HUES64 (cell line): ENCODE results near the gene CHST15.

Experiments
- H3K27ac ChIP-seq: 2 replicates; pipeline ENCODE4 v1.7.0; 2013; ENCODE audit warnings: low read depth, low read length, inconsistent platforms
- H3K27me3 ChIP-seq: 2 replicates; pipeline ENCODE4 v1.6.1; 2013; ENCODE audit warnings: mild to moderate bottlenecking, low read length; ENCODE audit not compliant: insufficient read depth
- H3K36me3 ChIP-seq: 2 replicates; pipeline ENCODE4 v1.6.1; 2013; ENCODE audit warnings: mild to moderate bottlenecking, low read length; ENCODE audit not compliant: insufficient read depth
- H3K4me1 ChIP-seq: 2 replicates; pipeline ENCODE4 v1.6.1; 2013; ENCODE audit warnings: mild to moderate bottlenecking, low read length, moderate library complexity; ENCODE audit not compliant: insufficient read depth
- H3K4me3 ChIP-seq: 2 replicates; pipeline ENCODE4 v1.5.1; 2013; ENCODE audit warnings: mild to moderate bottlenecking, low read length, moderate library complexity
- H3K9ac ChIP-seq: 2 replicates; pipeline ENCODE4 v1.6.1; 2013; ENCODE audit warnings: mild to moderate bottlenecking, low read depth, low read length
- H3K9me3 ChIP-seq: 2 replicates; pipeline ENCODE4 v1.6.1; 2013; ENCODE audit warnings: low read depth, low read length; ENCODE audit not compliant: insufficient read depth
- WGBS: fragments of 150-250, 120-280 bp; methylation state at CpG from one replicate; pipeline ENCODE4 v1.1.7; 2013; ENCODE audit warnings: missing lambda C conversion rate; 5-methylcytosine and 5-hydroxymethylcytosine counted together

Gene CHST15

DNA sequence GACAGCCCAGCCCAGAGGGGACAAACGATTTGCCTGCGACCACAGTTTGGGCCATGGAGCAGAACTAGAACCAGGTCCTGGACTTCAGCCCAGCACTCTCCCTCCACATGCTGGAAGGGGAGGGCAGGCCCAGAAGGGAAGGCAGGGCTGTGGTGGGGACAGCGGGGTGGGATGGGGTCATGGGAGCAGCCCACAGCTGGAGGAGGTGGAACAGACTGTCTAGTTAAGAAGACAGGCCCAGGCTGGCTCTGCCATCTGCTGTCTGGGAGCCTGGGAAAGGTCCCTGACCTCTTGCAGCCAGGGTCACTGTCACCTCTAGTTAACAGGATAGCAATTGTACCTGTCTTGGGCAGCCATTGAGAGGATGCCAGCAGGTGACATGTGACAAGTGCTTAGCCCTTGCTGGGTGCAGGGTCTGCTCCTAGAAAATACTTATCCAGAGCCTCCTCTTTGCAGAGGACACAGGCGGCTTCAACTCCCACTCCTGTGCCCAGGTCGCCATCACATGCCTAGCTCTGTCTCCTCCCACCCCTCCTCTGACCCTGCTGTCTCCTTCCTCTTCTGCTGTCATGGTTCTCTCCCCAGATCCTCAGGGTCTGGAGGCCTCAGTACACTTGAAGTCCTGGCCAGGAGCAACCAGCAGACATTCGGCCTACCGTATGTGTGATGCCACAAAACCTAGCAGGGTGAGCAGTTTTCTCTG lies 37.0 kb upstream of the CHST15 start:
- Histone ChIP-seq H3K9me3 (no peaks in the 10 kb centered on the region), H3K4me1 (no peaks in the 10 kb centered on the region), H3K27ac (no peak overlapping the region), H3K4me3 (no peak overlapping the region), H3K27me3 (no peaks in the 10 kb centered on the region), H3K9ac (no peak overlapping the region), H3K36me3 (no peaks in the 10 kb centered on the region)
- 80% methylated on average over 7 of the region's 7 CpGs for WGBS

DNA sequence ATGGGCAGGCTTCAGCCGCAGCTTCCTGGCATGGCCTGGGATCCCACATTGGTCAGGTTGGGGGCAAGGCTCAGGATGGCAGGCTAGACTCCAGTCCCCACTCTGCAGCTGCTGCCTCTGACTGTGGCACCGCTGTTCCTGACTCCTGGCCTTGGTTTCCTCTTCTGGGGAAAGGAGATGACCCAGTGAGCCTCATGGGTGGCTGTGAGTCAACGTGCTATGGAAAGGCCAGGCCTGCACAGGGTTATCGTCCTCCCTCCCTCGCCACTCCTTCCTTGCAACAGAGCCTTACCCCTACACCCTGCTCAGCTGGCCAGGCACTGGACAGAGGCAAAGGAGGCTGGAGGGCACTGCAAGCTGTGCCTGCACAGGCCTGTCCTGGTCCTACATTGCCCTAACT lies 36.1 kb upstream of the CHST15 start:
- H3K36me3 ChIP-seq, result no peaks in the 10 kb centered on the region
- 91% methylated on average over 5 of the region's 5 CpGs for whole genome bisulfite sequencing
- H3K9ac ChIP-seq, result no peak overlapping the region
- no peaks in the 10 kb centered on the region for H3K9me3 ChIP-seq
- H3K27me3 ChIP-seq, result no peaks in the 10 kb centered on the region
- no peak overlapping the region for H3K4me3 ChIP-seq
- no peak overlapping the region for H3K27ac ChIP-seq
- no peaks in the 10 kb centered on the region for H3K4me1 ChIP-seq

- H3K4me1 ChIP-seq, result no peaks in the 10 kb centered on the region
- no peak overlapping the region for H3K27ac ChIP-seq
- no peaks in the 10 kb centered on the region for H3K27me3 ChIP-seq
- H3K36me3 ChIP-seq, result no peaks in the 10 kb centered on the region
- no peaks in the 10 kb centered on the region for H3K9me3 ChIP-seq
- 94% methylated on average over 5 of the region's 5 CpGs for WGBS
- H3K4me3 ChIP-seq, result no peak overlapping the region
- H3K9ac ChIP-seq, result no peak overlapping the region
Measured at GRCh38 chr10:124128811-124129145, 35.4 kb upstream of the CHST15 start.

GRCh38 chr10:124127965-124128810 lies 34.8 kb upstream of the CHST15 start:
- H3K9ac ChIP-seq, result no peak overlapping the region
- no peaks in the 10 kb centered on the region for H3K4me1 ChIP-seq
- 91% methylated on average over 14 of the region's 14 CpGs for WGBS
- H3K4me3 ChIP-seq, result no peak overlapping the region
- H3K36me3 ChIP-seq, result no peaks in the 10 kb centered on the region
- H3K27ac ChIP-seq, result no peak overlapping the region
- no peaks in the 10 kb centered on the region for H3K9me3 ChIP-seq
- H3K27me3 ChIP-seq, result no peaks in the 10 kb centered on the region

GRCh38 chr10:124127563-124127962 lies 34.2 kb upstream of the CHST15 start:
- 87% methylated on average over 9 of the region's 9 CpGs for WGBS
- Histone ChIP-seq H3K4me3 (no peak overlapping the region), H3K4me1 (no peaks in the 10 kb centered on the region)

GRCh38 chr10:124126983-124127385 lies 33.6 kb upstream of the CHST15 start:
- WGBS, result 89% methylated on average over 9 of the region's 9 CpGs
- Histone ChIP-seq H3K9me3 (no peaks in the 10 kb centered on the region), H3K4me1 (no peaks in the 10 kb centered on the region), H3K9ac (no peak overlapping the region), H3K27me3 (no peaks in the 10 kb centered on the region), H3K27ac (no peak overlapping the region), H3K36me3 (no peaks in the 10 kb centered on the region), H3K4me3 (no peak overlapping the region)

More at GRCh38 chr10:124127563-124127962, 34.2 kb upstream of the CHST15 start:
- Histone ChIP-seq H3K27ac (no peak overlapping the region), H3K27me3 (no peaks in the 10 kb centered on the region), H3K9ac (no peak overlapping the region), H3K9me3 (no peaks in the 10 kb centered on the region), H3K36me3 (no peaks in the 10 kb centered on the region)

DNA sequence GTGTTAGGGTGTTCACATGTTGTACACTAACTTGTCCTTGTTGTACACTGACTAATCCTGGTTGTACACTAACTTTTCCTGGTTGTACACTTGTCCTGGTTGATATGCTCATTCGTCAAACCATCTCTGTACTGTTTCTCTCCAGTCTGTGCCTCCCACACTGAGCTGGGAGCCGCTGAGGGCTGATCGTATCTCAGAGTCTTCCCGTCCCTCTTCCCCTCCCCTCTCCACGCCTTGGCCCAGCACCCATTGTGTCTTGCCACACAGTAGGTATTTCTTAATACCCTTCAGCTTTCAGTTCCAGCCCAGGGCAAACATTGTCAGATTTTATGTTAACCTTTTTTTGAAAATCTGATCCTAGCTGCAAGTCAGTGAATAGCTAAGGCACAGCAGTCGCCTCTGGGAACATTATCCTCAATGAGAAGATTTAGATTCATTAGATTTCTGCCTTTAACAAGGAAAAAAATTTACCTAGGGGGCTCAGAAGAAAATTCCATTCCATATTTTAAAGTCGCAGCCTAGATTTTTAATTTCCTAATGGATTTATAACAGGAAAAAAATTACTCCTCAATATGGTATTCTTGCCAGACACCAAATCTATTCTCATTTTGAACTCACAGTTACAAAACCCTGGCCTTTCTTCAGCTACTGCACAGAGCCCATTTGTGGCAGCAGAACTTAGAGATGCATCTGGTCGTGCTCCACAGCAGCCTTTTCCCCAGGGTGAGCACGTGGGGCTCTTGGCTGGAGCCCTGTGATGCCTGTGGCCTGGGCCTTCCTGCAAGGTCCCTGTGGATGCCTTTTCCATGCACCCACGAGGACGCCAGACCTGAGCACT lies 33.0 kb upstream of the CHST15 start:
- H3K4me1 ChIP-seq, result no peaks in the 10 kb centered on the region
- H3K36me3 ChIP-seq, result no peaks in the 10 kb centered on the region
- no peaks in the 10 kb centered on the region for H3K9me3 ChIP-seq
- no peaks in the 10 kb centered on the region for H3K27me3 ChIP-seq
- no peak overlapping the region for H3K27ac ChIP-seq
- H3K9ac ChIP-seq, result no peak overlapping the region
- 85% methylated on average over 10 of the region's 11 CpGs for WGBS
- H3K4me3 ChIP-seq, result no peak overlapping the region

DNA sequence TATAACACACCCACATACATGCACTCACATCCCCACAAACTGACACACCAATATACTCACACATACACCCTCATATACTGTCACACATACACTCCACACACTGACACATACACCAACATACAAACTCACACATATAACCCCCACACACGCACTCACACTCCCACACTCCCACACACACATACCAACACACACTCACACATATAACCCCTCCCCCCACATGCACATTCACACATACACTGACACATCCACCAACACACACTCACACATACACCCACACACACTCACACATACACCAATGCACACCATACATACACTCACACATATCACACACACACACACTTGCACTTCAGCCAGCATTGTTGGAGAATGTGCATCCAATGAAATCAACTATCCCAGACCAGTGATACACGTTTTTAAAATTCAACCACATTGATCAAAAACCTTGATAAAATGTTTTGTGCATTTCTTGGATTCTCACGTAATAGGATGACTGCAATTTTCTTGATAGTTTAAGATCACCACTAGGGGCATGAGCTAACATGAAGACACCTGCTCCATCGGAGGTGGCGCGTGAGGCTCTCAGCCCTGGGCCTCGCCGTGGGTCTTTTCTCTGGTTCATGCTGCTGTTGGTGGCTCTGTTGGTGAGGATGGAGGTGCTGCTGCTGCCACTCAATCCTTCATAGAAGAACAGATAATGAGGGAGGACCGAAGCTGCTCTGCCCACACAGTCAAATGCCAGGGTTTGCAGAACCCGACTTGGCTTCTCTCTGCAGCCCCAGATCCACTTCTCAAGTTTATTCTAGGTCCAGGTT lies 32.1 kb upstream of the CHST15 start:
- Histone ChIP-seq H3K9ac (no peak overlapping the region), H3K27me3 (no peaks in the 10 kb centered on the region), H3K36me3 (no peaks in the 10 kb centered on the region), H3K27ac (no peak overlapping the region), H3K9me3 (no peaks in the 10 kb centered on the region), H3K4me1 (no peaks in the 10 kb centered on the region), H3K4me3 (no peak overlapping the region)
- 79% methylated on average over 10 of the region's 10 CpGs for WGBS

DNA sequence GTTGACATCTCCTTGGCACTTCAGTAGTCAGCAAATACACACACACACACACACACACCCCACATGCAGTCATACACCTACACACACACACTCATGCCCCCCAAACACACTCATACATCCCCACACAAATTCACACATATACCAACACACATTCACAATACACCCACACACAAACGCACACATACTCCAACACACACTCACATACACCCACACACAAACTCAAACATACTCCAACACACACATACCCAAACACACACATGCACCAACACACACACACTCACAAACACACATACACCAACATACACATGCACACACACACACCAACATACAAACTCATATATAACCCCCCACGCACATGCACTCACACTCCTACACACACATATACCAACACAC lies 31.4 kb upstream of the CHST15 start:
- Histone ChIP-seq H3K4me1 (no peaks in the 10 kb centered on the region), H3K36me3 (no peaks in the 10 kb centered on the region), H3K9me3 (no peaks in the 10 kb centered on the region), H3K4me3 (no peak overlapping the region), H3K27me3 (no peaks in the 10 kb centered on the region), H3K9ac (no peak overlapping the region), H3K27ac (no peak overlapping the region)
- WGBS, result 96% methylated on average over 2 of the region's 2 CpGs

GRCh38 chr10:124124123-124124768 lies 30.8 kb upstream of the CHST15 start:
- Histone ChIP-seq H3K9me3 (no peaks in the 10 kb centered on the region), H3K4me3 (no peak overlapping the region), H3K9ac (no peak overlapping the region), H3K27me3 (no peaks in the 10 kb centered on the region), H3K27ac (no peak overlapping the region), H3K4me1 (no peaks in the 10 kb centered on the region), H3K36me3 (no peaks in the 10 kb centered on the region)
- WGBS, result 94% methylated on average over 10 of the region's 10 CpGs
